ENCODE results near the gene RGL1.

The RGL1 gene

GRCh38 chr1:183864611-183865010 is 59.7 kb downstream of the RGL1 start:
- no peak for DNase-seq (ENCODE audit: low read depth in 2 of 2)

GRCh38 chr1:183869230-183869629 is 64.3 kb downstream of the RGL1 start:
- DNase-seq (ENCODE audit: low read depth in 2 of 2), result no peak

DNA sequence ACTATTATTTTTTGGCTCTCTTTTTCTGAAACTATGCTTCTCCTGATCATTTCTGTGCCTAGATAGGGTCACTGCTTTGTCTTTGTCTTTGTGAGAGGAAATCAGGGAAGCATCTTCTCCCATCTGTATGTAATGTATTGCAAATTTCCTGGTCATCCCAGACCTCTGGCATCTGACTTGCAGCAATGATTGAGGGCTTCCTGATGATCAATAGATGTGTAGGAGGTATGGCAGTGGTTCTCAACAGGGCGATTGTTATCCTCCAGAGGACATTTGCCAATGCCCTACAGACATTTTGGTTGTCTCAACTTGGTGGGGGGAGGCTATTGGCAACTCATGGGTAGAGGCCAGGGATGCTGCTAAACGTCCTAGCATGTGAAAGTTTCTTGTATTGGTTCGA is 64.7 kb downstream of the RGL1 start:
- DNase-seq (ENCODE audit: low read depth in 2 of 2), result no peak

- no peak for DNase-seq (ENCODE audit: low read depth in 2 of 2)
Observed at GRCh38 chr1:183870351-183871077, 65.6 kb downstream of the RGL1 start.

GRCh38 chr1:183871142-183871541 is 66.2 kb downstream of the RGL1 start:
- DNase-seq (ENCODE audit: low read depth in 2 of 2), result no peak

DNA sequence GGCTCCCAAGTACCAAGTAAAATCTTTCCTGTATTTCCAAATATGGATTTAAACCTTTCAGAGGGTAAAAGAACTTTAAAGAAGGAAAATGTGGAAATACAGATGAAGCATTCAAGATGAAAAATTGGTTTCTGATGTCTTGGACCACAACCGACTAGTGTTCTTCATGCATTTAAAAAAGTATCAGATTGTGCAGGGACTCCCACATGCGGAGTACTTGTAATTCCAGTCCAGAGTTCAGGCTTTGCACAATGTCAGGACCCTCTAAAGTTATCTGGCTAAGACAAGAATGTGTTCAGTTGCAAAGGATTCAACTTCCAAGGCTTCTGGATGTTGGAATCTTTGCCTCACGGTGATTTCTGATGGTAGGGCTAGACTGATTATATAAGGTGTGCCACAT is 66.7 kb downstream of the RGL1 start:
- no peak for DNase-seq (ENCODE audit: low read depth in 2 of 2)

DNA sequence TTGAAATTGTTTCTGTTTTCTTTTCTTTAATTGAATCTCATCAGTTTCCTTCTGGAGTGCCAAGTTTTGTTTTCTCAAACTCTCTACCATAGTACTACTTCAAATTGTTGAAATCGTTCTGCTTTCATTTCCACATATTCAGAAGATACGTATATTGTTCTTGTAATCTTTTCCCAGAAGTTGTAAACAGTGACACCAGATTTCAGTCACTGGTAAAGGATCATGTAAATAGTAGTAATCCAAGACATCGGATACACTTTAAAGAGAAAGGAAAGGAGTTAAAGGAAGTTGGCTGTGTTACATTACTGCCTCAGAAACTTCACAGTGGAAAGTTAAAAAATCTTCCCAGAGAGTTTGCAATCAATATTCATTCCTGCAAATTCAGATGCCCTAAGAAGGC is 67.5 kb downstream of the RGL1 start:
- no peak for DNase-seq (ENCODE audit: low read depth in 2 of 2)

DNA sequence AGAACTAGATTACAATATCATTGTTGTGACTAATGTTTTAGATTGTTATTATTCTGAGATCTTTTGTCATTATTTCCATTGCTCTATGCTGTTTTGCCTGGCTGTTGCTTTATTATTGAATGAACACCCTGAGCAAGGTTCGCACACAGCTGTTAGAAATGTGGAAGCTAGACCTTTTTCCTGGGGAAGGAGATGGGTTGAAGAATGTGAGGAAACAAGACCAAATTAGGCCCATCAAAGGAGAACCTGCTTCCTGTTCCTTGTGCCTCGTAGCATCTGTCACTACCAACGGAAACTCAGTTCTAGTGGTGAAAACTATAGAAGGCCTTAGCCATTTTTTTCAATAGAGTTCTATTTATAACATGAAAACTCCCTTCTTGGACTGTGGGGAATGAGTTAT is 68.7 kb downstream of the RGL1 start:
- DNase-seq (ENCODE audit: low read depth in 2 of 2), result no peak

DNA sequence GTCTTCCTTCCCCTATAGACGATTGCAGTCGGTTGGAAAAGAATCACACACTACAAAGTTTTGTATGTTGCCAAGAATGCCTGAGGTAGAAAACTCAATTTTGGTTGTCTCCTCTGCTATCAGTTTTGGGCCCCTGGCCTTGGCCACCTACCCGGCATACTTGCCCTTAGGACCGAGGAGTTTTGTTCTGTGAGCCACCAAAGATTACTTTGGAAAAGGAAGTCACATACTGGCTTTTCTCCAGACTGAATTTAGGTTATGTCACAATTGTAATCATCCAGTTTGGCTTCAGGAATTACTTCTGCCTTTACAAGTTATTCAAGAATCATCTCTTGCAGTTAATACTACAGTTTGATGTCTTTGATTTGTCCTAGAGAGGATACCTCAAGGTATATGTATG is 71.4 kb downstream of the RGL1 start:
- no peak for DNase-seq (ENCODE audit: low read depth in 2 of 2)

DNA sequence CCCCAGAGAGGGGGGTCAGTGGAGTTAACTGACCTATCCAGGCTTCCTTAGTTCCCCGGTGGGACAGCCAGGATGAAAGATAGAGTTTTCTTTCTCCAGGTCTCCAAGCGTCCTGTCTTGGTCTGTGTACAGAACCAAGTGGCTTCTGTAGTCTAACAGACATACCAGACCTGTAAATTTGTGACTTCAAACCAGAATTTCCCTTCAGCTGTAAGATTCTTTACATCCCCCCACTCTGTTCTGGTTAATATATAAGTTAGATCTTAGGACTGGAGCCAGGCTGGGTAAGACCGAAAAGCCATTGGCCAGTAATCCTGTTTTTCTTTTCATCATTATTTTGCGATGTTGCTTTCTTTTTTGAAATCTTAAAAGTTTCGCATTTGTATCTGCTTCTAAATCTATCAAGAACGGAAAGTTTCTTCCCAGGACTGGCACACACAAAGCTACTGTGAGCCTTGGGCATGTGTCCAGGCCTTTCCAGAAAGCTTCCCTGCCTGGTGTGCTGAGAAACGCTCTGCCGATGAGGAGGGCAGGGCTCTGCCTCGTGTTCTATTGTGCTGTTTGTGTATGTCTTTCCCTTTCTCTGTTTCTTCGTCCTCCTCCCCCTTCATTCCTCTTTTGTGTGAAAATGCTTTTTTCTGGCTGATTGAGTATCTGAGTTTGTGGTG is 72.3 kb downstream of the RGL1 start:
- no peak for DNase-seq (ENCODE audit: low read depth in 2 of 2)

- no peak for DNase-seq (ENCODE audit: low read depth in 2 of 2)
Observed at GRCh38 chr1:183879494-183879893, 74.6 kb downstream of the RGL1 start.

DNA sequence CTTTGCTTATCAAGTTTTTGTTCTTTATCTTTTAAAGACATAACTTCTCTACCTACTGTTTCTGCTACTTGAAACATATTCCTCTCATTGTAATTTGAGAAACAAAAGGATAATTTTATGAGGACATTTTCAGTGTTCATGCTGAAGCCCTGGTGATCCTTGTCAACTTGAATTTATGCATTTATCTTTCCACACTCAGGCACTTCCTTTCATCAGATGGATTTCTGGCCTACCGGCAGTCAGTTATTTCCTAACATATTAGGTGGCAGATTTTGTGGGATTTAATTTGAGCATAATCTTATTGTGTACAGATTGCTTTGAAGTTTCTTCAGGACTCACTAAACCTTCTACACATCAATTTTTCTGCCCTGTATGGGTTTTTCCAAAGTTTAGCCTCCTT is 75.0 kb downstream of the RGL1 start:
- no peak for DNase-seq (ENCODE audit: low read depth in 2 of 2)

GRCh38 chr1:183880531-183881243 is 75.8 kb downstream of the RGL1 start:
- no peak for DNase-seq (ENCODE audit: low read depth in 2 of 2)

DNA sequence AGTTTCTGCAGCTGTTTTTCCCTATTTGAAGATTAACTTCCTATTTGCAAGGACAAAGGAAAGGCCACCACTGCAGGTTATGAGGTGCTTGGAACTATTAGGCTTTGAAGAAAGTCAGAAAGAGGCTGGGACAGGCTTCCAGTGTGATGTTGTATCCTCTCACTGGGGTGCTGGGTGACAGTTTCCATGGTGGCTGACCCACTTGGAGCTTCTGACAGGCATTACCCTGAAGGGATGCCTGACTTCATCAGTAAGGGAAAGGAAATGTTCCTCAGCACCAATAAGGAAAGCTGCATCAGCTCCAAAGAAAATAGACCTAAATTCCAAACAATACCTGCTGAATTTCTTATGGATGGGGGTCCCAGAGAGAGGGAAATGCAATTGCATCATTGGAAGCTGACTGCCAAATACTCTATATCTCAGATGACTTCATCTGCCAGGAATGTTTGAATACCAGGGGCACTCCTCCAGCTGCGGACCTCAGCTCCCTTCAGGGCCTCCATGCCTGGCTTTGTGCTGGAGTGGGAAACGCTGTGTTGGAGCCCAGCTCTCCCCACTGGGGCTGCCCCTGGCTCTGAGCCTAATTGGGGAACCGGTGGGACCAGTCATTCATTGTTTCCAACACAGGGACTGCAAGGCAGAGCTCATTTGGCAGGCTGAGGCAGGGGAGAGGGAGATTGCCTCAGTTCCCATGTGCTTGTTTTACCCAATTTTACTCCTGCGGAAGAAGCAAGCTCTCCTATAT is 76.6 kb downstream of the RGL1 start:
- DNase-seq (ENCODE audit: low read depth in 2 of 2), result no peak

DNA sequence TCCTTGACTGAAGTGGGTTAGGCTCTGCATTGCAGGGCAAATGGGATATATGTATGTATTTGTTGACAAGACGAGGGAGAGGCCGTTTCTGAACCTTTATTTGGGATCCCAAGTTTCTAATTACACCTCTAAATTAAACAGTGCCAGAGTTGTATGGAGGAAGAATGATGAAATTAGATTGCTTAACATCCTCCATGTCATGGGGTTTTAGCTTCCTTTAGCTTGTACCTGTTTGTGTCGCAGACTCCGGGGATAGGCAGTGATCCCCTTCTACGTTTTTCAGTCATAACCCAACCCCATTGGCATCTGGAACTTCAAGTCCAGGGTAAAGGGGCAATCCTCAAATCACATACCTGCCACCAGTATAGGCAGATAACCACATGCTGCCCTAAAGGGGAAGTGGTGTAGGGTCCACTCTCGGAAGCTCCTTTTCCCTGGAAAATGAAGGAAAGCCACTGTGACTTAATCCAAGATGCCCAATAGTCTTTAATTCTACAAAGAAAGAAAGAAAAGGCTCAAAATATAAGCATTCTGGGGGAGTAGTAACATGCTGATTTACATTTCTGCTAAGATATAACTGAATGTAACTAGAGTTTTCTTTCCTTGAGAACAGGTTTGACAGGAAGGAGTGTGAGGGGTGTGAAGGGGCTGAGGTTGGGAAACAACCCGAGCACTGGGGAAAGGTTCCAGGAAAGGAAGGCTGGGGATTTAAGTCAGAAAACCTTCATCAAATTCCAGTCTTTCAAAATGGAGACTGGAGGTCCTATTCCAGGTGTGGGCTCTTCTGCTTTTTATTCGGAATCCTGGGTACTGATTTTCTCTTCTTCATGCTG is 77.6 kb downstream of the RGL1 start:
- no peak for DNase-seq (ENCODE audit: low read depth in 2 of 2)

GRCh38 chr1:183883623-183884022 is 78.7 kb downstream of the RGL1 start:
- no peak for DNase-seq (ENCODE audit: low read depth in 2 of 2)

DNA sequence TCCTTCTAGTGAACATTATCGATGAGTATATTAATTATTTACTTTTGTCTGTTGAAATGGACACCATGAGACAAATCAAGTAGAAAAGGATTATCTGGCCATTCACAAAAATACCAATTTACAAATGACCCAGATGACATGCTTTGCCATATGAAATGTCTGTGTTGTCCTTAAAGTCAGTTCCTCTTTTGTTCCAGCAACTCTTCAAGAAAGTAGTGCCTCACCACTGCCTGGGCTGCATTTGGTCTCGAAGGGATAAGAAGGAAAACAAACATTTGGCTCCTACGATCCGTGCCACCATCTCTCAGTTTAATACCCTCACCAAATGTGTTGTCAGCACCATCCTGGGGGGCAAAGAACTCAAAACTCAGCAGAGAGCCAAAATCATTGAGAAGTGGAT is 79.6 kb downstream of the RGL1 start:
- no peak for DNase-seq (ENCODE audit: low read depth in 2 of 2)

GRCh38 chr1:183885142-183885735 is 80.3 kb downstream of the RGL1 start:
- DNase-seq (ENCODE audit: low read depth in 2 of 2), result no peak

DNA sequence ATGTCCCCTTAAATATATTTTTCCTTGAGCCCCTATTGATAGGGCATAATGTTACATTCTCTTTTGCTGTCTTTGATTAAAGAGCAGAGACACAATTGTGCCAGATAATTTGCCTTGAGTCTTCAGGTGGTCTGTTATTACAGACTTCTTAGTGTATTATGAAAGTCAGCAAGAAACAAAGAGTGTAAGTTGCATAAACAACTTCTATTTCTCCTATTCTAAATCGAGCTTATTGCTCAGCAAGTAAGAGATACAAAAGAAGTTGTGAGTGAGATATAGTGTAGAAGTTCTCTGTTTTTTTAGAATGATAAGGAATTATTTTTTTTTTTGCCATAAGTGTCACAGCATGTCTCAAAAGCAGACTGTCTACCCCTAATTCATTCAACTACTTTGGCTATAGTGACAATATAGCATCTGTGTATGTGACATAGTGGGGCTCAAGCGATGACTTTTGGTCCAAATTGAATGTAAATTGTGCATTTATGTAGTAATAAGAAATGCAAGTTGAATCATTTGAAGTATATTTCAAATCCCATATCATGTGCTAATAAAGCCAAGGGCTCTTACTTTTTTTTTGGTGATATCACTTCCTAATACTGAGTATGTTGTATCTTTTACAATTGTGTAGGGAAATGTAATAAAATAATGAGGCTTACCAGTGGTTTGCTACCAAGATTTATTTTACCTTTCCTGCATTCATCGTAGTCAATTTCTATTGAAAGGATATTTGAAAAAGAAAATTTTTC is 81.3 kb downstream of the RGL1 start:
- DNase-seq (ENCODE audit: low read depth in 2 of 2), result no peak

GRCh38 chr1:183886853-183887252 is 81.9 kb downstream of the RGL1 start:
- no peak for DNase-seq (ENCODE audit: low read depth in 2 of 2)

Measured in stimulated activated CD8-positive, alpha-beta memory T cell treated with anti-CD3 and anti-CD28 coated beads, Interleukin-15, amount 100 ng/mL, for 48 hours (primary cell).